Stimulated activated naive B cell treated with anti-CD40 and anti-IgM and Interleukin-4, amounts not matched to agents 10 μg/mL and 1 μg/mL and 100 μg/mL, for 72 hours (primary cell): ENCODE data around the gene NFYC.
A peak's percentile ranks its signal among the peaks of the same experiment; 100 is the strongest.

Source experiments
- ATAC-seq, 2 donors: fragments of 150-1000 bp; cut with Tn5 transposase; replicated peaks; 2 replicates each; pipeline ENCODE4 v1.10.0; 2021; ENCODE audit warnings: moderate library complexity in 1 of 2
- DNase-seq: peaks from one replicate; pipeline ENCODE4 v3.0.0; 2021
- H3K27ac Mint-ChIP-seq: one replicate; pipeline ENCODE4 v1.8.0; 2022; ENCODE audit warnings: mild to moderate bottlenecking, mixed read lengths
- H3K27me3 Mint-ChIP-seq, 2 donors: one replicate each; pipeline ENCODE4 v1.8.0; 2022; ENCODE audit warnings: mixed read lengths in 2 of 2
- H3K36me3 Mint-ChIP-seq, 2 donors: one replicate each; pipeline ENCODE4 v1.8.0; 2022; ENCODE audit warnings: mixed read lengths in 2 of 2, mild to moderate bottlenecking in 1 of 2
- H3K4me1 Mint-ChIP-seq, 2 donors: one replicate each; pipeline ENCODE4 v1.8.0; 2022; ENCODE audit warnings: mixed read lengths in 2 of 2, mild to moderate bottlenecking in 1 of 2
- H3K4me3 Mint-ChIP-seq, 2 donors: one replicate each; pipeline ENCODE4 v1.8.0; 2022; ENCODE audit warnings: mild to moderate bottlenecking in 2 of 2, mixed read lengths in 2 of 2, moderate library complexity in 1 of 2
- H3K9me3 Mint-ChIP-seq, 2 donors: one replicate each; pipeline ENCODE4 v1.8.0; 2022; ENCODE audit warnings: mixed read lengths in 2 of 2, mild to moderate bottlenecking in 1 of 2

NFYC gene

GRCh38 chr1:40743860-40744259 lies 52.4 kb downstream of the NFYC start:
- no peaks in the 10 kb centered on the region for H3K9me3 Mint-ChIP-seq
- H3K4me3 Mint-ChIP-seq = no peak overlapping the region
- H3K27me3 Mint-ChIP-seq = no peaks in the 10 kb centered on the region
- peaks cover 25 to 58% of the 10 kb centered on the region in 2 donors for H3K4me1 Mint-ChIP-seq
- DNase-seq = no peak
- H3K36me3 Mint-ChIP-seq = peaks cover 42 to 78% of the 10 kb centered on the region in 2 donors
- H3K27ac Mint-ChIP-seq = peak overlapping the region; percentile 15
- no peak for ATAC-seq

GRCh38 chr1:40745176-40745575 lies 53.7 kb downstream of the NFYC start:
- DNase-seq = no peak
- ATAC-seq = no peak
- Mint-ChIP-seq H3K4me3 (no peak overlapping the region), H3K36me3 (peaks cover 36 to 72% of the 10 kb centered on the region in 2 donors), H3K27me3 (no peaks in the 10 kb centered on the region), H3K4me1 (peaks cover 21 to 51% of the 10 kb centered on the region in 2 donors), H3K27ac (peak overlapping the region; percentile 70), H3K9me3 (no peaks in the 10 kb centered on the region)

GRCh38 chr1:40746344-40747090 lies 55.0 kb downstream of the NFYC start:
- no peaks in the 10 kb centered on the region for H3K9me3 Mint-ChIP-seq
- peaks cover 17 to 38% of the 10 kb centered on the region in 2 donors for H3K4me1 Mint-ChIP-seq
- H3K27me3 Mint-ChIP-seq = no peaks in the 10 kb centered on the region
- no peak for DNase-seq
- peaks cover 34 to 71% of the 10 kb centered on the region in 2 donors for H3K36me3 Mint-ChIP-seq
- peak overlapping the region; percentile 39 for H3K27ac Mint-ChIP-seq
- H3K4me3 Mint-ChIP-seq = no peak overlapping the region
- ATAC-seq = no peak

- Mint-ChIP-seq H3K27me3 (no peaks in the 10 kb centered on the region), H3K36me3 (peaks cover 36 to 65% of the 10 kb centered on the region in 2 donors), H3K9me3 (no peaks in the 10 kb centered on the region), H3K4me1 (peaks cover 15 to 31% of the 10 kb centered on the region in 2 donors), H3K27ac (no peak overlapping the region), H3K4me3 (no peak overlapping the region)
- ATAC-seq = no peak
- no peak for DNase-seq
Observed at GRCh38 chr1:40748841-40749718, 57.6 kb downstream of the NFYC start.

DNA sequence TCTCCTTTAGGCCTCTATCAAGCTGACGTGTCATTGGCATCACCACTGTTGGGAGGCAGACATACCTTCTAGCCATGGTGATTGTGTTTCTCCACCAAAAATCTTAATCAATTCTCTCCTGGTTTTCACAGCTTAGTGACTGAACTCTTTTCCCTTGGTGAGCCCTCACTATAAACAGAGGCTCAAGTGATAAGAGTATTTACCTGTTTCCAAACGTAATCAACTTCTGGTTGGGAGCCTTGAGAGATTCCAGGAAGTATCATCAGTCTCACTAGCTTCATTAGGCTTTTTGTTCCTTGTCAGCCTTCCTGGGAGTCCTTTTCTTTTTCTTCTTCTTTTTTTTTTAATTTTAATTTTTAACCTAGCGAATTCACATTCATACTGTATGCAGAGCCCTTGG lies 58.3 kb downstream of the NFYC start:
- Mint-ChIP-seq H3K27ac (no peak overlapping the region), H3K4me1 (peaks cover 15 to 31% of the 10 kb centered on the region in 2 donors), H3K27me3 (no peaks in the 10 kb centered on the region), H3K36me3 (peaks cover 41 to 65% of the 10 kb centered on the region in 2 donors), H3K4me3 (no peak overlapping the region), H3K9me3 (no peaks in the 10 kb centered on the region)
- DNase-seq = no peak
- no peak for ATAC-seq

GRCh38 chr1:40750451-40750908 lies 59.0 kb downstream of the NFYC start:
- H3K36me3 Mint-ChIP-seq = peaks cover 43 to 65% of the 10 kb centered on the region in 2 donors
- peaks cover 13 to 27% of the 10 kb centered on the region in 2 donors for H3K4me1 Mint-ChIP-seq
- DNase-seq (no peak), ATAC-seq (no peak)
- no peak overlapping the region for H3K27ac Mint-ChIP-seq
- no peak overlapping the region for H3K4me3 Mint-ChIP-seq
- no peaks in the 10 kb centered on the region for H3K27me3 Mint-ChIP-seq
- no peaks in the 10 kb centered on the region for H3K9me3 Mint-ChIP-seq

- Mint-ChIP-seq H3K36me3 (peaks cover 37 to 62% of the 10 kb centered on the region in 2 donors), H3K9me3 (no peaks in the 10 kb centered on the region), H3K27ac (no peak overlapping the region), H3K4me1 (peaks cover 7 to 14% of the 10 kb centered on the region in 2 donors), H3K27me3 (no peaks in the 10 kb centered on the region), H3K4me3 (no peak overlapping the region)
- DNase-seq = no peak
- ATAC-seq = no peak
Observed at GRCh38 chr1:40751802-40752201, 60.3 kb downstream of the NFYC start.

- Mint-ChIP-seq H3K27me3 (no peaks in the 10 kb centered on the region), H3K9me3 (no peaks in the 10 kb centered on the region), H3K27ac (peak overlapping the region; percentile 27), H3K4me1 (peaks cover 5 to 12% of the 10 kb centered on the region in 2 donors), H3K4me3 (peak overlapping the region in 1 of 2 donors; percentile 8), H3K36me3 (peaks cover 31 to 58% of the 10 kb centered on the region in 2 donors)
- ATAC-seq = peak; percentile 62 to 66
- no peak for DNase-seq
Observed at GRCh38 chr1:40753142-40753882, 61.8 kb downstream of the NFYC start.

GRCh38 chr1:40754201-40754600 lies 62.7 kb downstream of the NFYC start:
- no peak overlapping the region for H3K27ac Mint-ChIP-seq
- no peak overlapping the region for H3K4me3 Mint-ChIP-seq
- H3K36me3 Mint-ChIP-seq = peaks cover 33 to 60% of the 10 kb centered on the region in 2 donors
- no peaks in the 10 kb centered on the region for H3K27me3 Mint-ChIP-seq
- peaks cover 5 to 12% of the 10 kb centered on the region in 2 donors for H3K4me1 Mint-ChIP-seq
- no peaks in the 10 kb centered on the region for H3K9me3 Mint-ChIP-seq
- ATAC-seq = no peak
- no peak for DNase-seq

GRCh38 chr1:40755067-40755466 lies 63.6 kb downstream of the NFYC start:
- Mint-ChIP-seq H3K4me1 (peaks cover 5 to 18% of the 10 kb centered on the region in 2 donors), H3K4me3 (no peak overlapping the region), H3K9me3 (no peaks in the 10 kb centered on the region), H3K36me3 (peaks cover 40 to 65% of the 10 kb centered on the region in 2 donors), H3K27me3 (no peaks in the 10 kb centered on the region), H3K27ac (no peak overlapping the region)
- ATAC-seq = no peak
- no peak for DNase-seq

- Mint-ChIP-seq H3K27me3 (no peaks in the 10 kb centered on the region), H3K27ac (peak overlapping the region; percentile 37), H3K4me1 (peaks cover 6 to 22% of the 10 kb centered on the region in 2 donors), H3K36me3 (peaks cover 39 to 59% of the 10 kb centered on the region in 2 donors), H3K9me3 (no peaks in the 10 kb centered on the region), H3K4me3 (no peak overlapping the region)
- ATAC-seq (no peak), DNase-seq (no peak)
Observed at GRCh38 chr1:40756523-40756922, 65.0 kb downstream of the NFYC start.

DNA sequence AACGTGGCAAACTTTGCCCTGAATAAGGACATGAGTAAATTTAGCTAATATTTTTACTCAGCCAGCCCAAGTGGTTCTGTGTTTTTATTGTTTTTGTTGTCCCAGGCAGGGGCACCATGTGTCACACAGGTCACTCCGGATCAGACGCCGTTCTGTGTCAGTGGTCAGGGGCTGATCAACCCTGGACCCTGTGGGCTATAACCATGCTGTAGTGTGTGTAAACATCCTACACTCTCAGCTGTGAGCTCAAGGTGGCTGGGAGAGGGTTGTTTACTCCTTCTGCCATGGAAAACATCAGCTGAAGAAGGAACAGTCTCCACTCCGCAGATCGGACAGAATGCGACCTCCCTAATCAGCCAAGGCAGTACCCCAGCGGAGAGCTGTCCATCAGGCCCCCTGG lies 65.6 kb downstream of the NFYC start:
- Mint-ChIP-seq H3K36me3 (peaks cover 40 to 58% of the 10 kb centered on the region in 2 donors), H3K9me3 (no peaks in the 10 kb centered on the region), H3K27ac (peak overlapping the region; percentile 31), H3K4me3 (no peak overlapping the region), H3K4me1 (peaks cover 8 to 25% of the 10 kb centered on the region in 2 donors), H3K27me3 (no peaks in the 10 kb centered on the region)
- no peak for ATAC-seq
- no peak for DNase-seq

DNA sequence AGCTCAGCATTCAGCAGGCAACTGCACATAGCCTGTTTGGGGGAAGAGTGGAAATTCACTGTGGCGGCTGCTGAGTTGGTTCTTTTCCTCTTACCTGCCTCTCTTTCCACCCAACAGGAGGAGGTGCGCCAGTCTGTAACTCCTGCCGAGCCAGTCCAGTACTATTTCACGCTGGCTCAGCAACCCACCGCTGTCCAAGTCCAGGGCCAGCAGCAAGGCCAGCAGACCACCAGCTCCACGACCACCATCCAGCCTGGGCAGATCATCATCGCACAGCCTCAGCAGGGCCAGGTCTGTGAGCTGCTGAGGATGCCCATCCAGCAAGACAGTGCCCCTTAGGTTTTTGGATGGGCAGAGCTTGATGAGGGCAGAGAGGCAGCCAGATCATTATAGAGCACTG lies 66.5 kb downstream of the NFYC start:
- Mint-ChIP-seq H3K4me3 (no peak overlapping the region), H3K27ac (no peak overlapping the region), H3K36me3 (peaks cover 42 to 61% of the 10 kb centered on the region in 2 donors), H3K27me3 (no peaks in the 10 kb centered on the region), H3K9me3 (no peaks in the 10 kb centered on the region), H3K4me1 (peaks cover 9 to 30% of the 10 kb centered on the region in 2 donors)
- DNase-seq = no peak
- no peak for ATAC-seq
